SH-SY5Y (cell line): ENCODE data around the gene LUM.

Experiments used
- GATA2 ChIP-seq: IDR thresholded peaks from 2 replicates; pipeline ENCODE4 v1.6.1; 2011; ENCODE audit warnings: mild to moderate bottlenecking, low read depth, low read length
- GATA3 ChIP-seq: IDR thresholded peaks from 2 replicates; pipeline ENCODE4 v1.6.1; 2011; ENCODE audit warnings: low read depth, mild to moderate bottlenecking, low read length, moderate library complexity

GRCh38 chr12:91126516-91126915 lies 15.2 kb upstream of the LUM start:
- no peak for TF ChIP-seq GATA2
- TF ChIP-seq GATA3, result no peak
